SHP77 treated with DMSO at 0.1 percent for 48 hours (cell line): ENCODE measurements around the gene MATN4.

Source experiments
- DNase-seq: peaks from one replicate; lab custom pipeline; 2025; lab: John Stamatoyannopoulos, UW

MATN4 gene

GRCh38 chr20:45289942-45290676 is 18.0 kb downstream of the MATN4 start:
- no peak for DNase-seq

- DNase-seq: no peak
These were observed 19.2 kb downstream of the MATN4 start for GRCh38 chr20:45288860-45289259.

GRCh38 chr20:45288376-45288775 is 19.7 kb downstream of the MATN4 start:
- DNase-seq: no peak

- no peak for DNase-seq
These were observed 24.5 kb downstream of the MATN4 start for GRCh38 chr20:45283551-45284057.

- DNase-seq: no peak
These were observed 25.2 kb downstream of the MATN4 start for GRCh38 chr20:45282700-45283550.

GRCh38 chr20:45279992-45280391 is 28.1 kb downstream of the MATN4 start:
- no peak for DNase-seq

- no peak for DNase-seq
These were observed 32.8 kb downstream of the MATN4 start for GRCh38 chr20:45275338-45275737.

GRCh38 chr20:45269754-45270270 is 38.3 kb downstream of the MATN4 start:
- DNase-seq: no peak

GRCh38 chr20:45269056-45269455 is 39.0 kb downstream of the MATN4 start:
- no peak for DNase-seq

GRCh38 chr20:45268531-45268930 is 39.6 kb downstream of the MATN4 start:
- no peak for DNase-seq

- no peak for DNase-seq
These were observed 41.1 kb downstream of the MATN4 start for GRCh38 chr20:45266977-45267376.

- no peak for DNase-seq
These were observed 44.4 kb downstream of the MATN4 start for GRCh38 chr20:45263556-45264266.

- DNase-seq: no peak
These were observed 49.4 kb downstream of the MATN4 start for GRCh38 chr20:45258664-45259063.

- no peak for DNase-seq
These were observed 49.8 kb downstream of the MATN4 start for GRCh38 chr20:45258259-45258658.

GRCh38 chr20:45257711-45258110 is 50.4 kb downstream of the MATN4 start:
- DNase-seq: no peak

- no peak for DNase-seq
These were observed 50.9 kb downstream of the MATN4 start for GRCh38 chr20:45257161-45257560.

GRCh38 chr20:45254383-45255262 is 53.5 kb downstream of the MATN4 start, which contains the start of gene SLPI:
Gene SLPI, minus strand, starts transcription at chr20:45254564. Its CDS starts 21 bp downstream, at chr20:45254543.
- DNase-seq: no peak

- DNase-seq: no peak
These were observed 54.8 kb downstream of the MATN4 start for GRCh38 chr20:45253261-45253660.

- no peak for DNase-seq
These were observed 56.1 kb downstream of the MATN4 start for GRCh38 chr20:45251884-45252560.

- DNase-seq: no peak
These were observed 59.5 kb downstream of the MATN4 start for GRCh38 chr20:45248609-45249008.
